ENCODE measurements around the gene ICA1.
"Not testable (repeated sequence)": the region's sequence is repeated elsewhere in the genome, so short reads cannot be mapped to it uniquely, and the experiment has no call there.

Gene ICA1

DNA sequence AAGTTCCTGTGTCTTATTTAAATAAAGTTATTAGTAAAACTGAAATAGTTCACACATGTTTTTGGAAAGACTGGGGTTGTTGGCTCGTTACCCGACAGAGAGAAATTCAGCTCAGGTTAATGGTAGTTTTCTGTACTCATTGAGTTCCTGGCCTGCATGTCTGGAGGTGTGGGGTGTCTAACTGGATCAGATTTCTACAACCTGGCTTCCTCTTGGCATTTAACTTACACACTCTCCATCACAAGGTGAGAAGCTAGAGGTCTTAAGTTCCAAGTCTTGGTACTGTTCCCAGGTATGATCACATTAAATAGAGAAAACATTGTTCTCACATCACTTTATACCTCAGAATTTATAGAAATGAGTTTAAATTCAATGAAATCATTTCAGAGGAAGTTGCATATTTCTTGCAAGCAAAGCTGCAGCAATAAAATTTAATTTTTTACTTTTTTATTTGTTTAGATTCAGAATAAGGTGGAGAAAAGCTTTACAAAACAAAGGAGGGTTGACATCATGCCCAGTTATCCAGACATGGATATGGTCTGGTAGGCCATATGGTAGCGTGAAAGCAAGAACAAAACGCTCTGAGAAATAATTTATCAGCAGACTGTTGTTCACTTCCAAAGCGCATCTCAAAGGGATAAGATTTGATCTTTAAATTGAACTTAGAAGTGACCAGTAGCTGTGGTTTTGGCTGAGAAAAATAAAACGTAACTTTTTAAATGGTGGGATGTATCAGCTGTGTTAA is 172.8 kb downstream of the ICA1 start:
- DNase-seq = no peak

GRCh38 chr7:8086239-8086638 is 175.7 kb downstream of the ICA1 start:
- DNase-seq = no peak

- DNase-seq = no peak
These were observed 176.5 kb downstream of the ICA1 start for GRCh38 chr7:8085420-8085819.

DNA sequence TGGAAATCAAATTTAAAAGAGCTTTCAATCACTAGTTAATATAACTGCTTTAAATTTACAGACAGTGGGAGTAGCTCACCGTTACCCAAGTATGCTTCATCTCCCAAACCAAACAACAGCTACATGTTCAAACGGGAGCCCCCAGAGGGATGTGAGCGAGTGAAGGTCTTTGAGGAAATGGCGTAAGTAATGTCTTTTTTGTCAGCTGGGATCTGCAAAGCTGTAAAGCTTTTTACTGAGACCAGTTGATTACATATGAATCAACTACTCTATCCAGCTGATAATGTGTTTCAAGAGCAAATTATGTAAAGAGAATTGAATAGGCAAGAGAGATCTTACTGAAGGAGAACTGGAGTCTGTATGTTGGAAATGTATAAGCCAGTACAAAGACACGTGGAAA is 177.1 kb downstream of the ICA1 start:
- no peak for DNase-seq

DNA sequence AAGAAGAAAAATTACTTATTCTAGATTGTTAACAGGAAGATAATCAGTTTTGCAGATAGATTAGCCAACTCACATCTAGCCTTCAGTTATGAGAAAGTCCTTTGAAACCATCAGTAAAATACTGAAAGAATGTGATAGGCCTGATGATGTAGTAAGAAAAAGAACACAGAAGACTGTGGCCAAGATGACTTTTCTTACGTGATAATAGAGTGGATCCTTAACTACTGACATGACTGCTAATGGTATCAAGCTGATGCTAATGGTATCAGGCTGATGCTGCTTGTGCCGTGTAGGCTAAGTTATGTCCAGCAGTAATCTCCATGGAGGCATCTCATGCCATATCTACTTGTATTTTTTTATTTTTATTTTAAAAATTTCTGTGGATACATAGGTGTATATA is 179.2 kb downstream of the ICA1 start:
- no peak for DNase-seq

GRCh38 chr7:8078418-8078817 is 183.5 kb downstream of the ICA1 start:
- no peak for DNase-seq

GRCh38 chr7:8070451-8071180 is 191.4 kb downstream of the ICA1 start:
- DNase-seq = no peak

GRCh38 chr7:8068892-8069686 is 192.9 kb downstream of the ICA1 start:
- no peak for DNase-seq

- no peak for DNase-seq
These were observed 196.6 kb downstream of the ICA1 start for GRCh38 chr7:8065356-8065813.

DNA sequence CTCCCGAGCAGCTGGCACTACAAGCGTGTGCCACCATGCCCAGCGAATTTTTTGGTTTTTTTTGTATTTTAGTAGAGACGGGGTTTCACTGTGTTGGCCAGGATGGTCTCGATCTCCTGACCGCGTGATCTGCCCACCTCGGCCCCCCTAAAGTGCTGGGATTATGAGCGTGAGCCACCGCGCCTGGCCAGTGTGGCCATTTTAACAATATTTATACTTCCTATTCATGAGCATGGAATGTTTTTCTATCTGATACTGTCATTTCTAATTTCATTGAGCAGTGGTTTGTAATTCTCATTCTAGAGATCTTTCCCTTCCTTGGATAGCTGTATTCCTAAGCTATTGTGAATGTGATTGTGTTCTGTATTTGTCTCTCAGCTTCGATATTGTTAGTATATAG is 197.1 kb downstream of the ICA1 start:
- no peak for DNase-seq

- no peak for DNase-seq
These were observed 198.2 kb downstream of the ICA1 start for GRCh38 chr7:8063706-8064297.

DNA sequence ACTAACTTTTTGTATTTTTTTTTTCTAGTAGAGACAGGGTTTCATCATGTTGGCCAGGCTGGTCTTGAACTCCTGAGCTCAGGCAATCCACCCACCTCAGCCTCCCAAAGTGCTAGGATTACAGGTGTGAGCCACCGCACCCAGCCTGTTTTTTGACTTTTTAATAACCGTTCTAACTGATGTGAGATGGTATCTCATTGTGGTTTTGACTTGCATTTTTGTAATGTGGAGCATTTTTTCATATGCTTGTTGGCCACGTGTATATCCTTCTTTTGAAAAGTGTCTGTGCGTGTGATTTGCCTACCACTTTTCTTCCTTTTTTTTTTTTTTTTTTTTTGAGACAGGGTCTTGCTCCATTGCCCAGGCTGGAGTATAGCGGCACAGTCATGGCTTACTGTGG is 198.7 kb downstream of the ICA1 start:
- not testable (repeated sequence) for DNase-seq
